Measurements from ENCODE around the gene MTMR4. TPM values are rescaled to one million over a fixed set of nuclear protein-coding genes. Genes with fewer than 3 reads are reported as not detected.
"Not testable (repeated sequence)": the region's sequence is repeated elsewhere in the genome, so short reads cannot be mapped to it uniquely, and the experiment has no call there.

The MTMR4 gene
- total RNA-seq, 2 donors from 2014 or later = 43.5 to 45.3 TPM

GRCh38 chr17:58492238-58493121, 22.0 kb downstream of the MTMR4 start:
- no peaks in the 10 kb centered on the region for H3K4me1 ChIP-seq
- intact Hi-C loops (cut with DNase I) = no loop called here
- no peaks in the 10 kb centered on the region for H3K27me3 ChIP-seq
- no peak for TF ChIP-seq CTCF (IDR thresholded peaks at IDR 0.05)
- no peak overlapping the region for H3K9ac ChIP-seq (ENCODE audit: low read depth in 2 of 2, low read length in 2 of 2)
- no peak overlapping the region for H3K27ac ChIP-seq
- H3K4me3 ChIP-seq = no peak overlapping the region
- no peaks in the 10 kb centered on the region for H3K9me3 ChIP-seq
- no peak for DNase-seq
- H3K36me3 ChIP-seq = peaks cover 42% of the 10 kb centered on the region

GRCh38 chr17:58491510-58492045, 22.9 kb downstream of the MTMR4 start:
- no peak for TF ChIP-seq CTCF (IDR thresholded peaks at IDR 0.05)
- no peaks in the 10 kb centered on the region for H3K27me3 ChIP-seq
- no peaks in the 10 kb centered on the region for H3K4me1 ChIP-seq
- H3K36me3 ChIP-seq = peaks cover 41% of the 10 kb centered on the region
- no peak overlapping the region for H3K27ac ChIP-seq
- H3K9ac ChIP-seq (ENCODE audit: low read depth in 2 of 2, low read length in 2 of 2) = no peak overlapping the region
- DNase-seq = no peak
- no peaks in the 10 kb centered on the region for H3K9me3 ChIP-seq
- H3K4me3 ChIP-seq = no peak overlapping the region
- intact Hi-C loops (cut with DNase I) = no loop called here

DNA sequence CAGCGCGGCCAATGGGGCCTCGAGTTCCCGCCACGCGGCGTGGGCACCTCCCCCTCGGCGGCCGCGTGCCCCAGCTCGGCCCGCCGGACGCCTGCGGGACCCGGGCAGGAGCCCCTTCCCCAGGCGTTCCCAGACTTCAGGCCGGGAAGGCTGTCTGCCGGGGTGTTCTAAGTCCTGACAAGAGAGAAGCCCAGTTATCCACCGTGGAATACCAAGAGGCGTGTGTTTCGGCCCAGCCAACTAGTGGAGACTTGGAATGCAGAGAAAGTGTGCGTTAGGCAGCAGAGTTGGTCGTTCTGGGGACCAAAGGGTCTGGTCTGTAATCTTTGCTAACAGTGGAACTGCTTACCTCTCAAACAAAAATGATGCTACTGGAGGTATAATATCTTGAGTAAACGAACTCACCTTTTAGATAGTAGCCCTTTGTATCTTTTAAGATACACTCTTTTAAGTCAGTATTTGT, 26.0 kb downstream of the MTMR4 start:
- H3K9me3 ChIP-seq = no peaks in the 10 kb centered on the region
- intact Hi-C loops (cut with DNase I) = no loop called here
- DNase-seq = no peak
- no peak overlapping the region for H3K4me3 ChIP-seq
- H3K36me3 ChIP-seq = peaks cover 23% of the 10 kb centered on the region
- no peak for TF ChIP-seq CTCF (IDR thresholded peaks at IDR 0.05)
- H3K27me3 ChIP-seq = no peaks in the 10 kb centered on the region
- no peak overlapping the region for H3K27ac ChIP-seq
- H3K4me1 ChIP-seq = no peaks in the 10 kb centered on the region
- no peak overlapping the region for H3K9ac ChIP-seq (ENCODE audit: low read depth in 2 of 2, low read length in 2 of 2)

- H3K9me3 ChIP-seq = no peaks in the 10 kb centered on the region
- no peak for DNase-seq
- no peak for TF ChIP-seq CTCF (IDR thresholded peaks at IDR 0.05)
- intact Hi-C loops (cut with DNase I) = no loop called here
- no peak within 1 kb of the TSS for H3K9ac ChIP-seq (ENCODE audit: low read depth in 2 of 2, low read length in 2 of 2)
- no peaks in the 10 kb centered on the region for H3K27me3 ChIP-seq
- peaks cover 19% of the 10 kb centered on the region for H3K36me3 ChIP-seq
- no peaks in the 10 kb centered on the region for H3K4me1 ChIP-seq
- H3K4me3 ChIP-seq = peak within 1 kb of the TSS; percentile 13
- H3K27ac ChIP-seq = no peak within 1 kb of the TSS
Measured at GRCh38 chr17:58487589-58488427, 26.6 kb downstream of the MTMR4 start, which contains the start of gene HSF5. Gene HSF5 (minus strand): TSS chr17:58488408. CDS start chr17:58488274, 134 bp downstream.

DNA sequence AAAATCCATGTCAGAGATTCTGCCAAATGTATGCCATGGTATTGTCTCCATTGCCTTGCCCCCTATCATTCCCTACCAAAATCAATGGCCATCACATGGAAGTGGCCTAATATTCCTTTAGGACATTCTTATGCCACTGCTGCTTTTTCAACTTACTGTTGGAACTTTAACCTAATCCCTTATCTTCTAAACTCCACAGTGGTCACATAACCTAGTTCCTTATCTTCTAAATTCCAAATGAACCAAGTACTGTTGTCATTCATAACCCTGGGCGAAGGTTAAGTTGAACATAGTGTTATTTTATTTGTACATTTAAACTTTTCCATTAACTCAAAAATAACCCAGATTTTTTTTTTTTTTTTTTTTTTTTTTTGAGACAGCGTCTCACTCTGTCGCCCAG, 29.8 kb downstream of the MTMR4 start:
- intact Hi-C loops (cut with DNase I) = no loop called here
- Histone ChIP-seq H3K27ac (no peak overlapping the region), H3K36me3 (no peaks in the 10 kb centered on the region), H3K27me3 (no peaks in the 10 kb centered on the region), H3K9me3 (no peaks in the 10 kb centered on the region), H3K9ac (ENCODE audit: low read depth in 2 of 2, low read length in 2 of 2) (no peak overlapping the region), H3K4me1 (no peaks in the 10 kb centered on the region), H3K4me3 (no peak overlapping the region)
- no peak for DNase-seq
- TF ChIP-seq CTCF (IDR thresholded peaks at IDR 0.05) = no peak

DNA sequence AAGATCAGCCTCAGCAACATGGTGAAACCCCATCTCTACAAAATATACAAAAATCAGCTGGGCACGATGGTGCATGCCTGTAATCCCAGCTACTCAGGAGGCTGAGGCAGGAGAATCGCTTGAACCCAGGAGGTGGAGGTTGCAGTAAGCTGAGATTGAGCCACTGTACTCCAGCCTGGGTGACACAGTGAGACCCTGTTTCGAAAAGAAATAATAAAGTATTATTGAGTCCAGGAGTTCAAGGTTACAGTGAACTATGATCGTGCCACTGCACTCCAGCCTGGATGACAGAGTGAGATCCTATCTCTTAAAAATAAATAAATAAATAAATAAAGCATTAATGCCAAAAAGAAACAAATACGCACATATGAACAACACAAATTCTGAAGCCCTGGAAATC, 32.6 kb downstream of the MTMR4 start:
- H3K9me3 ChIP-seq; DNase-seq; H3K36me3 ChIP-seq; H3K4me1 ChIP-seq; H3K27ac ChIP-seq; intact Hi-C loops (cut with DNase I); H3K9ac ChIP-seq (ENCODE audit: low read depth in 2 of 2, low read length in 2 of 2); H3K27me3 ChIP-seq; H3K4me3 ChIP-seq: not testable (repeated sequence)
